Stimulated activated CD4-positive, alpha-beta T cell treated with anti-CD3 and anti-CD28 coated beads, Interleukin-15, amount 100 ng/mL, for 24 hours (primary cell): ENCODE results near the gene PLSCR4.

Source experiments
- DNase-seq: peaks from one replicate; pipeline ENCODE4 v3.0.0-alpha.2; 2020

PLSCR4 gene

DNA sequence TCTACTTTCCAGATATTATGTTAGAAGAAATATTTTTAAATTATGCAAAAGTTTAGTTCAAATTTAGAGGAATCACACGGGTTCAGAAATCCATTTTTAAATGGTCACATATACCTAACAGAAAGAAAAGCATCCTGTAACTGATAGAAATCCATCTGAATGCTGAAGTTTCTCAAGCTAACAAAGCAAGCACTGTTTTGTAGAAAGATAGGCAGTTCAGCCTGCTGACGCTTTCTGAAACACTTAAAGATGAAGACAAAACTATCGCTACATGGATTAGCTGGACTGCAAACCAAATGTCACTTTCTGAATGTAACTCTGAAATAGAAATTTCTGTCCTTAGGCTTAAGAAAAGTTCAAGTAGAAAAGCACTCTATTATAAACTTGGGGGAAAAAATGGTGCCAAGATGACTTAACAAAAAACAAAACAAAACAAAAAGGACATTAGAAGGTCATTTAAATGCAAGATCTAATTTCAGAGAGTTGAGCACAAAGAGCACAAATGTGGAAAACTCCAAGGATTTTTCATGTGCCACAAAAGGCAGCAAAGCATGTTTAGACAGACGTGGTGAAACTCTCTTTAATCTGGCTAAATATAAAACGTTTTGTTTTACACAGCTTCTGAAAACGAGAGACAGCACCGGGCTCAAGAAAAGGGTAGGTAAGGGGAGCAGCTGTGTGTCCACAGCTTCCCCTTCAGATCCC, 91.1 kb downstream of the PLSCR4 start:
- no peak for DNase-seq

DNA sequence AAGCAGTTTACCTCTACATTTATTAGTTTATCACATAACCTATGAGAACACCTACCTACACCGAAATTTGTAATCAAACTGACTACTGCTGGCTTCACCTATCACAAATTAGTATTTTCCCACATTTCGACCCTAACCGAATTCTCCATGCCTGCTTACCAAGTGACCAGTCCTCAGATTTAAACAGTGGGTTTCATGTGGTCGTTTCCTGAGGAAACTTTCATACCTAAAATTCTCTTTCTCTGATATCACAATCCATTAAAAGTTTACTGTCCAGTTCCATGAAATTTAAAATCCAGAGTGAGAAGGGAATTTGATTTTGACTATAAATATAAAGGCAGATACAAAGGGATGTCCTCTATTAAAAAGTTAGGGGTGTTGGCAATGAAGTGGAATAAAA, 91.9 kb downstream of the PLSCR4 start:
- no peak for DNase-seq

DNA sequence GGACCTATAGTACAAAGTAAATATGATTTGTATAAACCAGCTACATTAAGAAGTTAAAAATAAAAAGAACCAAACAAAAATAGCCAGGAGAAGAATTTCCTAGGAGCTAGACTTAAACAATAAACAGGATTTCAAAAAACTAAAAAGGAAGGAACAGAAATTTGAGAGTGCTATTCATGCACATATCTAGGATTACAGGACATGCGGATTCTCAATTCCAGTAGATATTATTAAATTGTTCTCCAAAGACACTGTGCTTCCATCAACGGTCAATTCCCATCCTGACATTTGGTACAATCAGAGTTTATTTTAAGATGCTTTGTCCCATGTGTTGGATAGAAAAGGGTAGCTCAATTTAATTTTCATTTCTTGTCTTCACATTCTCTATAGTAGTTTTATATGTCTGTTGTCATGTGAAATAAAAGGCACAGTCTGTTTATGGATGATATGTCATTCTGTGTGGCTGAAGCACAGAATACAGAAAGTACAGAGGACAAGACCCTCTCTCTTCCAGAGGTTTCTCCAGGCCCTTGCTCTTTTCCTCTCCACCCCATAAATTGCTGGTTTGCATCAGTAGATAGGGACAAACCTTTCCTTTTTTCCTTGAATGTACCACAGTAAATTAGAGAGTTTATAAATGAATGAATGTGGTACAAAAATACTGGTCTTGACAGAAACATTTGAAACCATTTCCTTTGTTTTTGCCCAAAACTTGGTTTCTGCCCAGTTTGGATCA, 93.4 kb downstream of the PLSCR4 start:
- DNase-seq = no peak

DNA sequence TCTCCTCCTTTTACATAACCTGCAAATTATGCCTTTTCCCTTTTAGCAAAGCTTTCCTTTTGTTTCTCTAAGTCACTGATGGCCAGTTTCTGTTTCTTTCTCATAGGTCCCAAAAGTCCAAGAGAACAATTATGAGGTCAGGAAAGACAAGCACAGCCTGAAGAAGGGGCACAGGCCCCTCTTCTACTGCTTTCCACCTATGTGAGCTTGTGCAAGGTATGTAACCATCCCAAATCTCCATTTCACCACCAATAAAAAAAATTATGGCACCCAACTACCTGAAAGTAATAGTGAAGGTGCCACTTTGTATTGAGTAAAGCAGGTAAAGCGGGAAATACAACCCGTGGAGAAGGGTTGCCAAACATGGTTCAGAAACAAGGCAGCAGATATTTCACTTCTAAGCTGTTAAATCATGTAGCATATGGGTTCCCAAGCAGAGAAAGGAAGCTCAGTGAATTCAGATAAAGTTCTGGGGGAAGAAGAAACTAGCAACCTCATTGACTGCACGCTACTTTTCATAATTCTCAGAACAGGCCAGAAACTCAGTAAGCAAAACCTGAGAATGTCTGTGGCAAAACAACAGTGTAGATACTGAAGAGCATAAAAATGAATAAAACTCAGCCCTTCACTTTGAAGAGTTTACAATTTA, 94.1 kb downstream of the PLSCR4 start:
- no peak for DNase-seq

DNA sequence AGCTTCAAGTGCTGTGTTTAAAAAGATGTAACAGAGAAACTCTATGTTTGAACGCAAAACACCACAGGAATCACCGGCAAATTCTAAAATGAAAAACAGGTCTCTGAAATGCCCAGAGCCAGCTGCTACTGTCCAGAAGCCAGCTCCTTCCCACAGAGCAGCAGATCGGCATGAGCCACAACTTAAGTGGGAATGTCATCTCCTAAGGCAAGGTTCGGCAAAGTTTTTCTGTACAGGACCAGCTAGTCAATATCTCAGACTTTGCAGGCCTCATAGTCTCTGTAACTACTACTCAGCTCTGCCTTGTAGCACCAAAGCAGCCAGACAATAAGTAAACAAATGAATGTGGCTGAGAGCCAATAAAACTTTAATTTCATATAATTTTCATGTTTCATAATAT, 94.8 kb downstream of the PLSCR4 start:
- DNase-seq = no peak

DNA sequence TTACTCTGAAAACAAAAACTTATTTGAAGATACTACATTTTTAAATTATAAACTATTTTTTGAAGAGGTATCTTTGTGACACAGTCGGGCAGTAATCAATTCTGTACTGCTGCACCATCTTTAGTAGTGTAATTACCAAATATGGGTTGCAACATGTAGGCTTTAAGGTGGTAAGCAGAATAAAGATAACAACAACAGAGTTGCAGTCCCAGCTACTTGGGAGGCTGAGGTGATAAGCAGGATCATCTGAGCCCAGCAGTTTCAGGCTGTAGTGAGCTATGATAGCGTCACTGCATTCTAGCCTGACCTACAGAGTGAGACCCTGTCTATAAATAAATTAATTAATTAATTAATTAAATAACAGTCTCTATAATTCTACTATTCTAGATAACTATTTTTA, 95.9 kb downstream of the PLSCR4 start:
- DNase-seq = no peak

DNA sequence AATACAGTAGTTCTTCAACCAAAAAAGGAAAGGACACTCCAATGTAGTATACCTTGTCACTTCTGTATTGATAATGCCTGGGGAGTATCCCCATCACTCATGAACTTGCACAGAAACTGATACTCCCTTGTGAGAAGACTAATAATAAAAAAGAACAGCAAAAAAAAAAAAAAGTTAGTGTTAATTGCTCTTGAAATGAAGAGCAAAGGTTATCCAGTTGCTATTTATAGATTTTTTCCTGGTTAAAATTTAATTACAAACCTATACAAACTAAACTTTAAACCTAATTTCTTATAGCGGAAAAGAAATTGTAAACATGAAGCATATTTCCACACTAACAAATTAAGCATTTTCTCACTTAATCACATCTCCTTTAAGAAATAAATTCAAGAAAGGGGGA, 96.6 kb downstream of the PLSCR4 start:
- no peak for DNase-seq

DNA sequence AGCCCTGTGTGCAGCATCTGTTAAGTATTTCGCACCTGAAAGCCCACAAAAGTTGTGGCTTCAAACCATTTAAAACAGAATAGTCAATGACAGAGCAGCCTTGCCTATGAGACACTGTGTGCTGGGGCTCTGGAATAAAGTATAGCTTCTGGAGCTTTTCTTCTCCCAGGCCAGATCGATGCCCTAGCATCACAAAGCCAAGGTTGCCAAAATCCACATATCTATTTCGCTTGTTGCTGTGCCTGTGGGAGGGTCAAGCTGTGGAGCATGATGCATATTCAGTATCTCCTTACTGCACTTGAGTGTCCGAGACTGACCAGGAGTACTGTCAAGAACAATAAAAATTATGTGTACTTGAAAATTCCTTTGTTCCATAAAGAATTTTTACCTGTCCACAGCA, 97.5 kb downstream of the PLSCR4 start:
- DNase-seq = no peak

DNA sequence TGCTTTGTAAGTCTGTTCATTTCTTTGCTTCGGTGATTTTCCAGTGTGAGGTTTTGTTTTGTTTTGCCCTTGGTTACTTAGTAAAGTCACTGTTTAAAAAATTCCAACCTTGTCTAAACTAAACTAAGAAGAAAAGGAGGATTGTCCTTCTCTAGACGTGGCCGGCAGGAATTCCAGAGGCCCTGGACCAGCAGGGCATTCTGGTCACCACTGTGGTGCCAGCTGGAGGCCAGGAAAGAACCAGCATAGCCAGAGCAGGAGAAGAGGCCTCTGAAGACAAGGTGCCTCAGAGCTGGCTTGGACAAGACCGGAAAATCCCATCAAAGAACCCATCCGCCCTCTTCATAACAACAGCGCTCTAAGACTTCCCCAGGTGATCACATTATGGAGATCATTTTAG, 98.1 kb downstream of the PLSCR4 start:
- DNase-seq = no peak

DNA sequence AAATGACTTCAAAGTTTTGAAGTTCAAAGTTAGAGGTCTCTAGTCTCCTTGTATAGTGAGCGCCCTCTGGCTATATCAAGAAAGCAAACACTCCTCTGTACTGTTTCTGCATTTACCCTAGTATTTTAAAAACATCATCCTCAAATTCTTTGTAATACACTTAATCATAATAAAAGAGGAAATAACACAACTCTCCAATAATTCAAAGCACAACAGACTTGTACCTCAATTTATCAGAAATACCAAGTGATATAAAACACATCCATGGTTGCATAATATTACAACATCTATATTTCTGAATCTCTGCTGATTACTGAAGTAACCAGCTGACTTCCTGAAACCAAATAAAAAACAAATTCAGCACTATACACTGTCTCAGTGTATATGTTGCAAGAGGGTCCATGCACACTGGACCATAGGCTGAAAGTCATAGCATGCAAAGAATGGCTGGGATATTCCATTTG, 102.4 kb downstream of the PLSCR4 start:
- DNase-seq = no peak

DNA sequence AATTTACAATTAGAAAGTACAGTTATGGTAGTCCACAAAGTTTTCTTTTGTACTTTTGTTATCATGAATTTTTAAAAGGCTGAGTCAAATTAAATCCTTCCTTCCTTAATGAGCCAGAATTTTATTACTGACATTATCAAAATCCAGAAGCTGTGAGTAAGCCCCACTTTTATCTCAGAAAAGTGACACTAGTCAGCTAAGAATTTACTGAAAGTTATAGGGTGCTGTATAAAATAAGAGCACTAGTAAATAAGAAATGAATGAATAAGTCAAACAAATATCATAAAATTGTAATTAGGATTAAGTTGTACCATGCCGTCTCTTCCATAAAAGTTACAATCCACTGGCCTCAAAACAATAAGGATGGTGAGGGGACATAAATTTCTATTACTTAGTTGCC, 105.3 kb downstream of the PLSCR4 start:
- no peak for DNase-seq

DNA sequence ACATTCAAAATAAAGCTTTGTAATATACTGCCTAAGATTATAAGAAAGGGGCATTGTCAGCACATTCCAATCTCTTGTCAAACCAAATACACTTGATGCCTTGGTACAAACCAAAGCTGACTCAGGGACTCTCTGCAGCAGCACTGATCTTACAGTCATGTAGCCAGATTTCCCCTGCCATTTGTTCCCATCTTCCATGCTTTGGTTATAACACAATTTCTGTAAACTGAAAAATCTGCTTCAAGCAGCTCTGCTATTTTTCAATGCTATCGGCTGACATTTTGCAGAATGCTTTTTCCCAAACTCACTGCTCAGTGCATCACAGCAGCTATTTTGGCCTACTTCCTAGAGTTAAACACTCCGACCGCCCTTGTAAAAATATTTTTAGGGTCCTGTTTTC, 108.1 kb downstream of the PLSCR4 start:
- DNase-seq = no peak
